Measurements from ENCODE around the gene RREB1. TPM values are rescaled to one million over a fixed set of nuclear protein-coding genes. Genes with fewer than 3 reads are reported as not detected.

The RREB1 gene
- total RNA-seq, 1 experiment from 2014 or later, result 38.4 TPM

DNA sequence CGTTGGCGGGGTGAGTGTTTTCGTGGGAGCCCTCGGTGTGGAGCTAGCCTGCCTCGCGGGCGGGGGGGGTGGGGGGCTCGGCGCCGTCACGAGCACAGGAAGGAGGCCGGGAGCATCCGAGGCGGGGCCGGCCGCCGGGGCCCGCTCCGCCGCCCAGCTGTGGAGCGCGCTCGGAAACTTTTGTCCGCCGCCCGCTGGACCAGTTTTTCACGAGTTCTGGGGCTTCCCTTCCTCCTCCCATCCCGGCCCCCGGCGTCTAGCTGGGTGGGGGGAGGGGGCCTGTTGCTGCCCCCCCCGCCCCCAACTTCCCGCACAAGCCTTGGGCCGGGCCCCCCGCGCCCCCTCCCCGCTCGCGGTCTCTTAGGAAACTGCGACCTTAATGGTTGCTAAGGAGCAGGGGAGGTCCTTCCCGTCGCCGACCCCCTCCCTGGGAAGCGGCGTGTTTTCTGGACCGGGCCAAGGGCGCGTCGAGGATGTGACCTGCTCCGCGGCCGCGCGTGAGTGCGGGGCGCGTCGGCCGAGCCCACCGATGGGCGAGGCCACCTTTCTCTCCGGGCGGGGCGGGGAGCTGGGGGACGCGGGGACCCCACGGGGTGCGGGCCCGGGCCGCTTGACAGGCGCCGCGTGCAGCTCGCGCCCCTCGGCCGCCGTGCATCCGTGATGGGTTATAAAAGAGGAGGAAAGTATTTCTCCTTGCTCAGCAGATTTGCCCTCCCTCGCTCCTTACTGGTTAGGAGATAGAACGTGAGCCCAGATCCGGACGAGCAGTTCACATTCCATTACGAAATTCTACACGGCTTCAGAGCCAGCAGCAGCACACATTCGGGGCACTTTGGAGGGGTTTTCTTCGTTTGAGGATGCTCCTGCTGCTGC lies 1.4 kb downstream of the RREB1 start:
- intact Hi-C loops (cut with micrococcal nuclease; ENCODE audit: unreplicated experiment), result no loop called here
- CTCF ChIA-PET, result no interaction called here
- Mint-ChIP-seq H3K36me3 (ENCODE audit: insufficient read depth, unreplicated experiment) (peaks cover 49% of the 10 kb centered on the region), H3K4me1 (ENCODE audit: low read depth, unreplicated experiment) (peaks cover 13% of the 10 kb centered on the region), H3K9me3 (ENCODE audit: low read depth, unreplicated experiment) (no peaks in the 10 kb centered on the region), H3K27ac (ENCODE audit: unreplicated experiment) (peak overlapping the region; percentile 91), H3K4me3 (ENCODE audit: low read depth, unreplicated experiment) (peak overlapping the region; percentile 80), H3K27me3 (ENCODE audit: unreplicated experiment) (no peaks in the 10 kb centered on the region)
- DNase-seq, result peak; percentile 31
- no TSS peak for BruUV-seq (replicated peaks)
- TF ChIP-seq, protein P1, sequence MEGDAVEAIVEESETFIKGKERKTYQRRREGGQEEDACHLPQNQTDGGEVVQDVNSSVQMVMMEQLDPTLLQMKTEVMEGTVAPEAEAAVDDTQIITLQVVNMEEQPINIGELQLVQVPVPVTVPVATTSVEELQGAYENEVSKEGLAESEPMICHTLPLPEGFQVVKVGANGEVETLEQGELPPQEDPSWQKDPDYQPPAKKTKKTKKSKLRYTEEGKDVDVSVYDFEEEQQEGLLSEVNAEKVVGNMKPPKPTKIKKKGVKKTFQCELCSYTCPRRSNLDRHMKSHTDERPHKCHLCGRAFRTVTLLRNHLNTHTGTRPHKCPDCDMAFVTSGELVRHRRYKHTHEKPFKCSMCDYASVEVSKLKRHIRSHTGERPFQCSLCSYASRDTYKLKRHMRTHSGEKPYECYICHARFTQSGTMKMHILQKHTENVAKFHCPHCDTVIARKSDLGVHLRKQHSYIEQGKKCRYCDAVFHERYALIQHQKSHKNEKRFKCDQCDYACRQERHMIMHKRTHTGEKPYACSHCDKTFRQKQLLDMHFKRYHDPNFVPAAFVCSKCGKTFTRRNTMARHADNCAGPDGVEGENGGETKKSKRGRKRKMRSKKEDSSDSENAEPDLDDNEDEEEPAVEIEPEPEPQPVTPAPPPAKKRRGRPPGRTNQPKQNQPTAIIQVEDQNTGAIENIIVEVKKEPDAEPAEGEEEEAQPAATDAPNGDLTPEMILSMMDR (IDR thresholded peaks at IDR 0.05; ENCODE audit: unreplicated experiment), result no peak

DNA sequence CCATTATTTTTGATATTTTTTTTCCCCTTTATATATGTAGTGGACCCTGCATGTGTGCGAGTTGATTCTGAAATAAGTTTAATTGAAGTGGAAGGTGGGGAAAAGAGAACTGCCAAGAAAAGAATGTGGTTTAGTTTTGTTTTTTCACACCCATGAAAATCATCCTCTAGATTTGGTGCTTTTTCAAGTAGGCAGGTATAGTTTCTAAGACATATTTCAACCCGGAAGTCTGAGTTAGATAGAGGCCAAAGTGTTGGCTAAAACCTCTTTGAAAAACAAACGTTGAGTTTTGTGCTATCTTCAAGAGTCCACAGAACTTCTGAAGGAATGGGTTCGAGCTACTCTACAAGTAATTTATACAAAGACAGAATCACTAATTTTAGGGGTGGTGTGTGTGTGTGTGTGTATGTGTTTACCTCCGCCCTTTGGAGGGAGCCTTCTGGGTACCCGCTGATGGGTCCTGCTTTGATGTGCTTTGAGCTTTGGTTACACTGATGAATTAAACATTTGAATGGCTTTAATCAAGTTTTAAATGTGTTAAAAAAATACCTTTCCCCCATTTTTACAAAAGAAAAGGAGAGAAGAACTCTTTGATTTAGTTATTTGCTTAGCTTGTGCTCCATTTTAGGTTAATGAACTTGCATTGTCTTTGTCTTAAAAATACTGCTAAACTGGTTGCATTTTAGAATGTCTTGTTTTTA lies 2.5 kb downstream of the RREB1 start:
- DNase-seq, result no peak
- Mint-ChIP-seq H3K4me3 (ENCODE audit: low read depth, unreplicated experiment) (peak overlapping the region; percentile 80), H3K27me3 (ENCODE audit: unreplicated experiment) (no peaks in the 10 kb centered on the region), H3K4me1 (ENCODE audit: low read depth, unreplicated experiment) (peaks cover 15% of the 10 kb centered on the region), H3K27ac (ENCODE audit: unreplicated experiment) (peak overlapping the region; percentile 91), H3K36me3 (ENCODE audit: insufficient read depth, unreplicated experiment) (peaks cover 49% of the 10 kb centered on the region), H3K9me3 (ENCODE audit: low read depth, unreplicated experiment) (no peaks in the 10 kb centered on the region)
- CTCF ChIA-PET, result no interaction called here
- intact Hi-C loops (cut with micrococcal nuclease; ENCODE audit: unreplicated experiment), result loop anchor here (5.0 kb wide), 2 partner anchors 48 to 132 kb away; no protein-coding TSS in a partner anchor
- TF ChIP-seq, protein P1 (IDR thresholded peaks at IDR 0.05; ENCODE audit: unreplicated experiment), result no peak
- BruUV-seq (replicated peaks), result no TSS peak

DNA sequence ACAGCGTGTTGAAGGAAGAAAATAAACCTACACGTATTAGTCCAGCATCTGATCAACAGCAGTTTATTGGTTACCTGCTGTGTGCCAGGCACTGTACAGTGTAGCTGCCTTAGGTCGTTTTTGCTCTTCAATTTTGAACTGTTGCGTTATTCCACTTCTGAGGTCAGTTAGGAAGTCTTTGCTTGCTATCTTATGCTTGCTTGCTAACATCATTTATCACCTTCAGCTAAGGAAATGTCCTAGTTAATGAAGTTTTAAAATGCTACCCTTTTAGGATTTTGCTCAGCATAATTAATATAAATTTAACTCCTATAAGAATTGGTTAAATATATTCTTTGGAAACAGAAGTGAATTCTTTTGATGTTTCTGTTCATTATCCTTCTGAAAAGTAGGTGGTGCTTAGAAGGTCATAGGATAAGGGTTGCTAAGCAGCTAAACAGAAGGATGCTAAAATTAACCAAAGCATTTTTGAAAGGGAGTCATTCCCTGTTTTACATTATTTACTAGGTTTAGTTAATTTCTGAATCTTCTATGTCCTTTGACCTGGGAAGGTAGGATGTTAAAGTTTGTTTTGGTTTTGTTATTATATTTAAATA lies 3.4 kb downstream of the RREB1 start:
- intact Hi-C loops (cut with micrococcal nuclease; ENCODE audit: unreplicated experiment), result loop anchor here (5.0 kb wide), 2 partner anchors 49 to 131 kb away; no protein-coding TSS in a partner anchor
- CTCF ChIA-PET, result no interaction called here
- BruUV-seq (replicated peaks), result no TSS peak
- Mint-ChIP-seq H3K27me3 (ENCODE audit: unreplicated experiment) (no peaks in the 10 kb centered on the region), H3K27ac (ENCODE audit: unreplicated experiment) (no peak overlapping the region), H3K9me3 (ENCODE audit: low read depth, unreplicated experiment) (no peaks in the 10 kb centered on the region), H3K4me3 (ENCODE audit: low read depth, unreplicated experiment) (peak overlapping the region; percentile 80), H3K36me3 (ENCODE audit: insufficient read depth, unreplicated experiment) (peaks cover 56% of the 10 kb centered on the region), H3K4me1 (ENCODE audit: low read depth, unreplicated experiment) (peaks cover 24% of the 10 kb centered on the region)
- TF ChIP-seq, protein P1 (IDR thresholded peaks at IDR 0.05; ENCODE audit: unreplicated experiment), result no peak
- no peak for DNase-seq

DNA sequence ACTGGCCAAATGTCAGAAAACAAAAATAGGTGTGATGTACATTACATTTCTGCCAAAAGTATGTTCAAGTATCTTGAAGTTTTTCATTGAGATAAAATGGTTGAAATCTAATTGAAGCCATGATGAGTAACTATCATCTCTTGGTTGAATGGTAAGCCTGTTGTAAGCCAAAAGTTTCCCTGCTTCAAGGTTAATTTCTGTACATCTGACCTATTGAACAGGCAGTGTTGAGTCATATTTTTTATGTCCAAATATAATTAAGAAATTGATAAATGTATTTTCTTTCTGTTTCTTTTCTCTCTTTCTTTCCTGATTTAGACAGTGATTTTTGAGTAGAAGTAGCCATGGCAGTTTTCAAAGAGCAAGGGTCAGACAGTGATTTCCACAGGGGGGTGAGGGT lies 4.4 kb downstream of the RREB1 start:
- H3K27ac Mint-ChIP-seq (ENCODE audit: unreplicated experiment), result peak overlapping the region; percentile 77
- TSS peak; percentile 75 for BruUV-seq (replicated peaks)
- peaks cover 28% of the 10 kb centered on the region for H3K4me1 Mint-ChIP-seq (ENCODE audit: low read depth, unreplicated experiment)

More for the DNA sequence above, 4.4 kb downstream of the RREB1 start:
- no peak for DNase-seq
- peaks cover 52% of the 10 kb centered on the region for H3K36me3 Mint-ChIP-seq (ENCODE audit: insufficient read depth, unreplicated experiment)
- peak overlapping the region; percentile 77 for H3K4me3 Mint-ChIP-seq (ENCODE audit: low read depth, unreplicated experiment)
- CTCF ChIA-PET, result no interaction called here
- TF ChIP-seq, protein P1 (IDR thresholded peaks at IDR 0.05; ENCODE audit: unreplicated experiment), result no peak
- intact Hi-C loops (cut with micrococcal nuclease; ENCODE audit: unreplicated experiment), result loop anchor here (2.0 to 5.0 kb wide), 3 partner anchors 27 to 130 kb away; no protein-coding TSS in a partner anchor
- no peaks in the 10 kb centered on the region for H3K9me3 Mint-ChIP-seq (ENCODE audit: low read depth, unreplicated experiment)
- no peaks in the 10 kb centered on the region for H3K27me3 Mint-ChIP-seq (ENCODE audit: unreplicated experiment)

All from Calu3 (cell line).